Activated naive CD8-positive, alpha-beta T cell (primary cell): Measurements from ENCODE around the gene GALNT5.
A peak's percentile ranks its signal among the peaks of the same experiment; 100 is the strongest.

Source experiments
- H3K27ac Mint-ChIP-seq: one replicate; pipeline ENCODE4 v1.8.0; 2021; ENCODE audit warnings: mixed read lengths
- H3K27me3 Mint-ChIP-seq: one replicate; pipeline ENCODE4 v1.8.0; 2021; ENCODE audit warnings: mixed read lengths
- H3K36me3 Mint-ChIP-seq: one replicate; pipeline ENCODE4 v1.8.0; 2021; ENCODE audit warnings: mixed read lengths
- H3K4me1 Mint-ChIP-seq: one replicate; pipeline ENCODE4 v1.8.0; 2021; ENCODE audit warnings: low read depth, mixed read lengths
- H3K4me3 Mint-ChIP-seq: one replicate; pipeline ENCODE4 v1.8.0; 2021; ENCODE audit warnings: mild to moderate bottlenecking, mixed read lengths
- H3K9me3 Mint-ChIP-seq: one replicate; pipeline ENCODE4 v1.8.0; 2021; ENCODE audit warnings: low read depth, mixed read lengths

GALNT5 gene

GRCh38 chr2:157345647-157346389, 88.3 kb downstream of the GALNT5 start:
- peaks cover 36% of the 10 kb centered on the region for H3K4me1 Mint-ChIP-seq
- H3K27ac Mint-ChIP-seq, result no peak overlapping the region
- H3K9me3 Mint-ChIP-seq, result peaks cover 27% of the 10 kb centered on the region
- no peak overlapping the region for H3K4me3 Mint-ChIP-seq
- H3K36me3 Mint-ChIP-seq, result peaks cover 49% of the 10 kb centered on the region
- no peaks in the 10 kb centered on the region for H3K27me3 Mint-ChIP-seq

GRCh38 chr2:157348291-157348921, 90.9 kb downstream of the GALNT5 start:
- Mint-ChIP-seq H3K4me3 (peak overlapping the region; percentile 57), H3K4me1 (peaks cover 44% of the 10 kb centered on the region), H3K36me3 (peaks cover 29% of the 10 kb centered on the region), H3K9me3 (peaks cover 16% of the 10 kb centered on the region), H3K27ac (peak overlapping the region; percentile 74), H3K27me3 (no peaks in the 10 kb centered on the region)

GRCh38 chr2:157349949-157350515, 92.5 kb downstream of the GALNT5 start:
- Mint-ChIP-seq H3K36me3 (peaks cover 15% of the 10 kb centered on the region), H3K4me1 (peaks cover 58% of the 10 kb centered on the region), H3K27ac (no peak overlapping the region), H3K27me3 (no peaks in the 10 kb centered on the region), H3K4me3 (no peak overlapping the region), H3K9me3 (peaks cover 5% of the 10 kb centered on the region)

- no peak overlapping the region for H3K27ac Mint-ChIP-seq
- H3K4me1 Mint-ChIP-seq, result peaks cover 51% of the 10 kb centered on the region
- no peaks in the 10 kb centered on the region for H3K27me3 Mint-ChIP-seq
- H3K4me3 Mint-ChIP-seq, result no peak overlapping the region
- H3K36me3 Mint-ChIP-seq, result peaks cover 7% of the 10 kb centered on the region
- peaks cover 5% of the 10 kb centered on the region for H3K9me3 Mint-ChIP-seq
Measured at GRCh38 chr2:157355618-157356017, 98.1 kb downstream of the GALNT5 start.

- Mint-ChIP-seq H3K4me1 (peaks cover 52% of the 10 kb centered on the region), H3K4me3 (no peak overlapping the region), H3K27ac (no peak overlapping the region), H3K9me3 (peaks cover 8% of the 10 kb centered on the region), H3K36me3 (peaks cover 23% of the 10 kb centered on the region), H3K27me3 (no peaks in the 10 kb centered on the region)
Measured at GRCh38 chr2:157359628-157360027, 102.1 kb downstream of the GALNT5 start.

- Mint-ChIP-seq H3K36me3 (peaks cover 31% of the 10 kb centered on the region), H3K27ac (peak overlapping the region; percentile 19), H3K4me1 (peaks cover 53% of the 10 kb centered on the region), H3K27me3 (no peaks in the 10 kb centered on the region), H3K4me3 (no peak overlapping the region), H3K9me3 (peaks cover 8% of the 10 kb centered on the region)
Measured at GRCh38 chr2:157361526-157361925, 104.0 kb downstream of the GALNT5 start.

- Mint-ChIP-seq H3K27ac (no peak overlapping the region), H3K4me1 (peaks cover 55% of the 10 kb centered on the region), H3K9me3 (peaks cover 8% of the 10 kb centered on the region), H3K36me3 (peaks cover 33% of the 10 kb centered on the region), H3K4me3 (no peak overlapping the region), H3K27me3 (no peaks in the 10 kb centered on the region)
Measured at GRCh38 chr2:157362627-157363026, 105.1 kb downstream of the GALNT5 start.

- Mint-ChIP-seq H3K27ac (peak overlapping the region; percentile 88), H3K4me1 (peaks cover 53% of the 10 kb centered on the region), H3K36me3 (peaks cover 36% of the 10 kb centered on the region), H3K9me3 (peaks cover 8% of the 10 kb centered on the region), H3K4me3 (peak overlapping the region; percentile 61), H3K27me3 (no peaks in the 10 kb centered on the region)
Measured at GRCh38 chr2:157363612-157364101, 106.2 kb downstream of the GALNT5 start.
